ENCODE measurements around the gene KIF16B. TPM values are rescaled to one million over a fixed set of nuclear protein-coding genes. Genes with fewer than 3 reads are reported as not detected.

Gene KIF16B
- total and polyA plus RNA-seq, 2 of the 13 experiments (the other 11 are each of a cell fraction or from before 2014, with no cell fraction given) = 6.9 to 18.0 TPM

- TF ChIP-seq NR2F6 (IDR thresholded peaks at IDR 0.05) (0 out of 2 replicates have a peak, but pooled peaks have one; percentile 21), NR2F6 (CRISPR knock-in tag; IDR thresholded peaks at IDR 0.05) (peak; percentile 51; the same call in 1 of the 2 replicates), HNF4G (IDR thresholded peaks at IDR 0.05; ENCODE audit: borderline replicate concordance, low read depth, low read length) (no peak), HNF4G (CRISPR knock-in tag; IDR thresholded peaks at IDR 0.05; ENCODE audit: borderline replicate concordance, low read depth) (no peak), CREM (IDR thresholded peaks at IDR 0.05) (peak; percentile 34; the same call in 1 of the 2 replicates), CREM (CRISPR knock-in tag; IDR thresholded peaks at IDR 0.05) (no peak), ZNF782 (CRISPR knock-in tag; IDR thresholded peaks at IDR 0.05; ENCODE audit: borderline replicate concordance) (no peak), FOXK2 (IDR thresholded peaks at IDR 0.05) (no peak), HMGXB3 (CRISPR knock-in tag; IDR thresholded peaks at IDR 0.05; ENCODE audit: borderline replicate concordance) (peak; percentile 72; the same call in 1 of the 2 replicates), CREB1 (IDR thresholded peaks at IDR 0.05) (peak; percentile 63; the same call in 1 of the 2 replicates), CREB1 (CRISPR knock-in tag; IDR thresholded peaks at IDR 0.05) (peak; percentile 56), MTA1 (CRISPR knock-in tag; IDR thresholded peaks at IDR 0.05; ENCODE audit: borderline replicate concordance) (no peak), POGZ (CRISPR knock-in tag; IDR thresholded peaks at IDR 0.05) (0 out of 2 replicates have a peak, but pooled peaks have one; percentile 13), SIX1 (CRISPR knock-in tag; IDR thresholded peaks at IDR 0.05; ENCODE audit: borderline replicate concordance) (no peak), PRPF4 (IDR thresholded peaks at IDR 0.05; ENCODE audit: low read depth, low read length, poor library complexity, severe bottlenecking) (no peak), ZNF44 (CRISPR knock-in tag; IDR thresholded peaks at IDR 0.05) (no peak), NR2F1 (CRISPR knock-in tag; IDR thresholded peaks at IDR 0.05) (peak in 1 of 2 experiments; percentile 56; a peak in 1 of 4 replicates), HOMEZ (CRISPR knock-in tag; IDR thresholded peaks at IDR 0.05; ENCODE audit: low read depth) (peak; percentile 85), ZNF350 (CRISPR knock-in tag; IDR thresholded peaks at IDR 0.05; ENCODE audit: borderline replicate concordance, low read depth) (no peak), TBX3 (IDR thresholded peaks at IDR 0.05; ENCODE audit: borderline replicate concordance) (peak; percentile 40; the same call in 1 of the 2 replicates), SMARCE1 (IDR thresholded peaks at IDR 0.05; ENCODE audit: borderline replicate concordance) (no peak), NONO (IDR thresholded peaks at IDR 0.05) (no peak), NONO (CRISPR knock-in tag; conservative IDR thresholded peaks at IDR 0.05) (no peak), CAMTA2 (CRISPR knock-in tag; IDR thresholded peaks at IDR 0.05; ENCODE audit: borderline replicate concordance) (no peak)
- TF ChIP-seq, protein P1, sequence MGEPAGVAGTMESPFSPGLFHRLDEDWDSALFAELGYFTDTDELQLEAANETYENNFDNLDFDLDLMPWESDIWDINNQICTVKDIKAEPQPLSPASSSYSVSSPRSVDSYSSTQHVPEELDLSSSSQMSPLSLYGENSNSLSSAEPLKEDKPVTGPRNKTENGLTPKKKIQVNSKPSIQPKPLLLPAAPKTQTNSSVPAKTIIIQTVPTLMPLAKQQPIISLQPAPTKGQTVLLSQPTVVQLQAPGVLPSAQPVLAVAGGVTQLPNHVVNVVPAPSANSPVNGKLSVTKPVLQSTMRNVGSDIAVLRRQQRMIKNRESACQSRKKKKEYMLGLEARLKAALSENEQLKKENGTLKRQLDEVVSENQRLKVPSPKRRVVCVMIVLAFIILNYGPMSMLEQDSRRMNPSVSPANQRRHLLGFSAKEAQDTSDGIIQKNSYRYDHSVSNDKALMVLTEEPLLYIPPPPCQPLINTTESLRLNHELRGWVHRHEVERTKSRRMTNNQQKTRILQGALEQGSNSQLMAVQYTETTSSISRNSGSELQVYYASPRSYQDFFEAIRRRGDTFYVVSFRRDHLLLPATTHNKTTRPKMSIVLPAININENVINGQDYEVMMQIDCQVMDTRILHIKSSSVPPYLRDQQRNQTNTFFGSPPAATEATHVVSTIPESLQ (CRISPR knock-in tag; conservative IDR thresholded peaks at IDR 0.05) = no peak
Measured at GRCh38 chr20:16528078-16528477, 45.2 kb downstream of the KIF16B start (continued).
